Esophagus squamous epithelium (tissue), 5 donors: ENCODE data around the gene C20orf141. TPM values are rescaled to one million over a fixed set of nuclear protein-coding genes. Genes with fewer than 3 reads are reported as not detected.

Experiments used
- DNase-seq: peaks from one replicate; lab custom pipeline; 2025; lab: John Stamatoyannopoulos, UW
- H3K27ac ChIP-seq, 4 donors: fragments of 200-600 bp; sonication (generic); one replicate each; pipeline ENCODE4 v1.5.1; 2016 to 2019; ENCODE audit warnings: mild to moderate bottlenecking in 1 of 4
- H3K27me3 ChIP-seq, 4 donors: fragments of 200-600 bp; sonication (generic); 1 replicate in 3 of 4; 2 replicates in 1 of 4; pipeline versions ENCODE4 v1.5.1 to v1.6.0; 2017 to 2021; ENCODE audit warnings: antibody characterized with exemption in 1 of 4
- H3K36me3 ChIP-seq, 3 donors: fragments of 200-600 bp; sonication (generic); one replicate each; pipeline ENCODE4 v1.5.1; 2016 to 2019
- H3K4me1 ChIP-seq, 3 donors: fragments of 200-600 bp; sonication (generic); one replicate each; pipeline ENCODE4 v1.5.1; 2017 to 2019
- H3K4me3 ChIP-seq, 4 donors: fragments of 200-600 bp; sonication (generic); 1 replicate in 3 of 4; 2 replicates in 1 of 4; pipeline ENCODE4 v1.5.1; 2016 to 2019; ENCODE audit warnings: mild to moderate bottlenecking in 2 of 4, moderate library complexity in 1 of 4
- H3K9me3 ChIP-seq, 3 donors: fragments of 200-600 bp; sonication (generic); one replicate each; pipeline ENCODE4 v1.5.1; 2016 to 2019
- POLR2A ChIP-seq, 4 donors: fragments of 450-650 bp; IDR thresholded peaks; one replicate each; pipeline ENCODE4 v1.6.1; 2017; ENCODE audit warnings: antibody characterized with exemption in 4 of 4, mild to moderate bottlenecking in 4 of 4, moderate library complexity in 3 of 4
- WGBS, 2 donors: methylation state at CpG; one replicate each; pipeline ENCODE4 v1.1.5; 2018; 5-methylcytosine and 5-hydroxymethylcytosine counted together
- intact Hi-C: fragments of 100-400 bp; cut with DNase I; formaldehyde crosslinking; loops from one replicate; pipeline ENCODE4 v1.15.0; 2022
- total RNA-seq, 4 donors: library from RNA; depleted of rRNA; stranded (reverse); fragments of >200 nt; gene quantifications; one replicate each; pipeline ENCODE4 v1.1.0, GENCODE V29; 2016
- TF ChIP-seq, protein P1 (sequence below), 6 experiments: fragments of 450-650 bp in 4 of 6; fragments of 200-600 bp in 2 of 6; sonication (generic) in 2 of 6; IDR thresholded peaks; one replicate each; pipeline ENCODE4 v1.5.1; 2016 to 2019; ENCODE audit warnings: antibody characterized with exemption in 6 of 6, mild to moderate bottlenecking in 4 of 6, moderate library complexity in 4 of 6
- donor health status: DM: yes; HTN: yes; CAD: no.

The C20orf141 gene
- total RNA-seq, 4 donors from 2014 or later: not detected

DNA sequence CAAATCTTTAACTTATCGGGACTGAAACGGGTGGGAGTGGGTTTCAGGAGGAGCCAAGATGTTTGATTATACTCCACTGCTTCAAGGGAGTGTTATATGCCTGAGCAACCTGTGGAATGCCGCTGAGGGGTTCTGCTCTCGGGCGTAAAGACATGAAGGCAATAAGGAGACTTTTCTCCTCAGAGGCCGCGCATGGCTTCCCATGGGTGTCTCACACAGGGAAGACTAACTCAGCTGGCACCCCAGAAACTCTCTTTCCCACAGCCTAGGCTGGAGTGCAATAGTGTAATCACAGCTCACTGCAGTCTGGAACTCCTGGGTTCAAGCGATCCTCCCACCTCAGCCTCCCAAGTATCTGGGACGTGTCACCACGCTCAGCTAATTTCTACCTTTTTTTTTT, 5.1 kb upstream of the C20orf141 start:
- no peak overlapping the region for H3K27ac ChIP-seq
- H3K9me3 ChIP-seq: peaks cover 0 to 11% (median 0%) of the 10 kb centered on the region in 3 donors
- H3K4me3 ChIP-seq: no peak overlapping the region
- H3K4me1 ChIP-seq: peaks cover 0 to 13% (median 0%) of the 10 kb centered on the region in 3 donors
- DNase-seq: no peak
- intact Hi-C loops: no loop called here
- 82 to 86% methylated on average over 9 to 10 of the region's 10 CpGs for WGBS, 2 donors
- peaks cover 8 to 83% (median 12%) of the 10 kb centered on the region in 4 donors for H3K27me3 ChIP-seq
- H3K36me3 ChIP-seq: no peaks in the 10 kb centered on the region
- TF ChIP-seq, protein P1, sequence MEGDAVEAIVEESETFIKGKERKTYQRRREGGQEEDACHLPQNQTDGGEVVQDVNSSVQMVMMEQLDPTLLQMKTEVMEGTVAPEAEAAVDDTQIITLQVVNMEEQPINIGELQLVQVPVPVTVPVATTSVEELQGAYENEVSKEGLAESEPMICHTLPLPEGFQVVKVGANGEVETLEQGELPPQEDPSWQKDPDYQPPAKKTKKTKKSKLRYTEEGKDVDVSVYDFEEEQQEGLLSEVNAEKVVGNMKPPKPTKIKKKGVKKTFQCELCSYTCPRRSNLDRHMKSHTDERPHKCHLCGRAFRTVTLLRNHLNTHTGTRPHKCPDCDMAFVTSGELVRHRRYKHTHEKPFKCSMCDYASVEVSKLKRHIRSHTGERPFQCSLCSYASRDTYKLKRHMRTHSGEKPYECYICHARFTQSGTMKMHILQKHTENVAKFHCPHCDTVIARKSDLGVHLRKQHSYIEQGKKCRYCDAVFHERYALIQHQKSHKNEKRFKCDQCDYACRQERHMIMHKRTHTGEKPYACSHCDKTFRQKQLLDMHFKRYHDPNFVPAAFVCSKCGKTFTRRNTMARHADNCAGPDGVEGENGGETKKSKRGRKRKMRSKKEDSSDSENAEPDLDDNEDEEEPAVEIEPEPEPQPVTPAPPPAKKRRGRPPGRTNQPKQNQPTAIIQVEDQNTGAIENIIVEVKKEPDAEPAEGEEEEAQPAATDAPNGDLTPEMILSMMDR (IDR thresholded peaks at IDR 0.05): no peak
- TF ChIP-seq POLR2A (IDR thresholded peaks at IDR 0.05): no peak

DNA sequence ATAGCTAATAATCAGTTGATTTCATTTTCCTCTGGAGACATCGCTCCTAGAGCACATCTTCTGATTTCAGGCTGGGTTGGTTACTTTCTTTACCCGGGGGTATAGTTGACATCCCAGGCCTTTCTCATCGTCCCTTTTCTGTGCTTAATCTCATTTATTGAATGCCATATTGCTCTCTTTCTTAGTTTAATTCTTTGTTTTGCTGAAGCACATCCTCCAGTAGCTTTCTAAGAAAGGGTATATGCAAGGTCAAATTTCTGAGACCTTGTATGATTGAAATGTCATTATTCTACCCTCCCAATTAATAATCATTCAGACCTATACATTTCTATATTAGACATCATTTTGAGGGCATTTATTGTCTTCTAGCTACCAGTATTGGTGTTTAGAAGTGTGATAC, 2.6 kb upstream of the C20orf141 start:
- no peak overlapping the region for H3K4me3 ChIP-seq
- 93 to 95% methylated on average over 3 of the region's 3 CpGs for WGBS, 2 donors
- no peaks in the 10 kb centered on the region for H3K36me3 ChIP-seq
- peaks cover 0 to 8% (median 5%) of the 10 kb centered on the region in 3 donors for H3K4me1 ChIP-seq
- H3K27ac ChIP-seq: no peak overlapping the region
- H3K27me3 ChIP-seq: peaks cover 0 to 63% (median 0%) of the 10 kb centered on the region in 4 donors
- TF ChIP-seq POLR2A (IDR thresholded peaks at IDR 0.05): no peak
- TF ChIP-seq, protein P1 (IDR thresholded peaks at IDR 0.05): no peak
- no peak for DNase-seq
- intact Hi-C loops: no loop called here
- H3K9me3 ChIP-seq: peaks cover 0 to 11% (median 0%) of the 10 kb centered on the region in 3 donors

DNA sequence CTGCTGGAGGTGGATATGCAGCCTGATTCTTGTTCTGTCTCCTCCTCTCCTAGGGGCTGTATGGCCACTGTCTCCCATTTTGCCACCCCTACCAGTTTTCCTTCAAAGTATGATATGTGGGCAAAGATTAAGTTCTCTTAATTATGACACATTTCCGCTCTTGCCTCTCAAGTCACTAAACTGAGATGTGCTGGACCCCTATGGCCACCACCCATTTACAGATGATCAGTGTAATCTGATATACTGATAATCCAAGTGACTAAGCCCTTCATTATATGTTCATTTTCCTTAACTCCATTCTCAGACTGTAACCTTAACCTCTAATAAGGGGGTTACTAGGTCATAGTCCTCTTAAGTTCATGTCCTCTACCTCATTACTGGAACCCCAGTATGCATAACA, 711 bp upstream of the C20orf141 start:
- 94 to 100% methylated on average over 1 of the region's 1 CpG for WGBS, 2 donors
- intact Hi-C loops: no loop called here
- no peak for DNase-seq
- Histone ChIP-seq H3K36me3 (no peaks in the 10 kb centered on the region), H3K9me3 (peaks cover 0 to 11% (median 0%) of the 10 kb centered on the region in 3 donors), H3K4me3 (no peak overlapping the region), H3K27ac (no peak overlapping the region), H3K27me3 (peaks cover 0 to 62% (median 0%) of the 10 kb centered on the region in 4 donors), H3K4me1 (peaks cover 0 to 8% (median 5%) of the 10 kb centered on the region in 3 donors)
- TF ChIP-seq, protein P1 (IDR thresholded peaks at IDR 0.05): no peak
- no peak for TF ChIP-seq POLR2A (IDR thresholded peaks at IDR 0.05)

DNA sequence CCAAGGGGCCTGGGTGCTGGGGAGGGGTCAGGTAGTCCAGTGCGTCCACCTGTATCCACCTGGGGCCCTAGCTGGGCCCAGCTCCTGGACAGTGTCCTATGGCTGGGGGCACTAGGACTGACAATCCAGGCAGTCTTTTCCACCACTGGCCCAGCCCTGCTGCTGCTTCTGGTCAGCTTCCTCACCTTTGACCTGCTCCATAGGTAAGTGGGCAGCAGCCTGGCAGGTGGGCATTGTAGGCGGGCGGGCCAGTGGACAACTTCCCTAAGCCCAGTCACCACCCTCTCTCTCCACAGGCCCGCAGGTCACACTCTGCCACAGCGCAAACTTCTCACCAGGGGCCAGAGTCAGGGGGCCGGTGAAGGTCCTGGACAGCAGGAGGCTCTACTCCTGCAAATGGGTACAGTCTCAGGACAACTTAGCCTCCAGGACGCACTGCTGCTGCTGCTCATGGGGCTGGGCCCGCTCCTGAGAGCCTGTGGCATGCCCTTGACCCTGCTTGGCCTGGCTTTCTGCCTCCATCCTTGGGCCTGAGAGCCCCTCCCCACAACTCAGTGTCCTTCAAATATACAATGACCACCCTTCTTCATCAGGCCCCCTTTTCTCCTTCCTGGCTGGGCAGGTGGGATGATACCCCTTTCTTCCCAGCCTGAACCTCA, 584 bp downstream of the C20orf141 start:
- 90% methylated on average over 6 of the region's 8 CpGs; no CpG with 5 or more reads in 1 of the 2 donors for WGBS, 2 donors
- peaks cover 0 to 8% (median 5%) of the 10 kb centered on the region in 3 donors for H3K4me1 ChIP-seq
- H3K27me3 ChIP-seq: peaks cover 0 to 63% (median 3%) of the 10 kb centered on the region in 4 donors
- no peaks in the 10 kb centered on the region for H3K36me3 ChIP-seq
- no peak overlapping the region for H3K4me3 ChIP-seq
- intact Hi-C loops: no loop called here
- no peak overlapping the region for H3K27ac ChIP-seq
- H3K9me3 ChIP-seq: peaks cover 0 to 11% (median 0%) of the 10 kb centered on the region in 3 donors
- TF ChIP-seq, protein P1 (IDR thresholded peaks at IDR 0.05): no peak
- TF ChIP-seq POLR2A (IDR thresholded peaks at IDR 0.05): no peak
- DNase-seq: no peak

DNA sequence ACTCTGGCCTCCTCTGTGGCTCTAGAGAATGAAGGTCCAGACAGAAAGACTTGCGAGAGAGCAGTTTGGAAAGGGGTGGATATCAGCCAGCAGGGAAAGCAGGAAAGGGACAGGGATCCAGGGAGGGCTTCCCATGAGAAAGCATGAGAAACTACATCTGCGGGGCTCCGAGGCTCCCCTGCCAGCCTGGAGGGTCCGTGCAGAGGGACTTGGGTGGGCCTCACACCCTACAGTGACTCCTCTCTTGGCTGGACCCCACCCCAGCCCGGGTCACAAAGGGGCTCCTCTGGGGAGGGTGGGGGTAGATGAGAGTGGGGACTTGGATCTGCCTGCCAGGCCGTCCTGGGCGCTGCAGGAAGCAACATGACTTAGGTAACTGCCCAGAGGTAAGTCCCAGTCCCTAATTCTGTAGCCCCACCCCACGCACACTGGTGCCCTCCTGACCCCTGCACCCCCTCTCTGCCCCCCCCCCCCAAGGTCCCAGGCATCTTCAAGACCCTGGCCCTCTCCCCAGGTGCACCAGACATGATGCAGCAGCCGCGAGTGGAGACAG, 1.3 kb downstream of the C20orf141 start, which contains the start of gene TMEM239:
TSS of gene TMEM239 (plus strand) at position 335 of the 553 bp plus-strand sequence. CDS start at position 526, 191 bp downstream.
- Histone ChIP-seq H3K27ac (no peak within 1 kb of the TSS), H3K4me3 (no peak within 1 kb of the TSS), H3K4me1 (peaks cover 0 to 13% (median 5%) of the 10 kb centered on the region in 3 donors), H3K27me3 (peaks cover 1 to 63% (median 10%) of the 10 kb centered on the region in 4 donors), H3K36me3 (no peaks in the 10 kb centered on the region), H3K9me3 (peaks cover 0 to 11% (median 0%) of the 10 kb centered on the region in 3 donors)
- WGBS, 2 donors: 59 to 66% methylated on average over 4 to 6 of the region's 10 CpGs
- TF ChIP-seq, protein P1 (IDR thresholded peaks at IDR 0.05): no peak
- no peak for DNase-seq
- intact Hi-C loops: no loop called here
